Subcutaneous adipose tissue (tissue), 4 donors: Measurements from ENCODE around the gene TWIST1. TPM values are rescaled to one million over a fixed set of nuclear protein-coding genes. Genes with fewer than 3 reads are reported as not detected.

ENCODE experiments used
- CTCF ChIP-seq: fragments of 450-650 bp; IDR thresholded peaks from one replicate; pipeline ENCODE4 v1.5.1; 2016; ENCODE audit warnings: low read depth, mild to moderate bottlenecking, control low read depth, antibody characterized with exemption, moderate library complexity
- total RNA-seq, 4 donors: library from RNA; depleted of rRNA; stranded (reverse); fragments of >200 nt; gene quantifications; one replicate each; pipeline ENCODE4 v1.1.0, GENCODE V29; 2016

Gene TWIST1
- 100 to 1,000 TPM in 1 of 4 donors, 10 to 100 TPM in 3; 49.7 to 112 (median 65.1) TPM for total RNA-seq

DNA sequence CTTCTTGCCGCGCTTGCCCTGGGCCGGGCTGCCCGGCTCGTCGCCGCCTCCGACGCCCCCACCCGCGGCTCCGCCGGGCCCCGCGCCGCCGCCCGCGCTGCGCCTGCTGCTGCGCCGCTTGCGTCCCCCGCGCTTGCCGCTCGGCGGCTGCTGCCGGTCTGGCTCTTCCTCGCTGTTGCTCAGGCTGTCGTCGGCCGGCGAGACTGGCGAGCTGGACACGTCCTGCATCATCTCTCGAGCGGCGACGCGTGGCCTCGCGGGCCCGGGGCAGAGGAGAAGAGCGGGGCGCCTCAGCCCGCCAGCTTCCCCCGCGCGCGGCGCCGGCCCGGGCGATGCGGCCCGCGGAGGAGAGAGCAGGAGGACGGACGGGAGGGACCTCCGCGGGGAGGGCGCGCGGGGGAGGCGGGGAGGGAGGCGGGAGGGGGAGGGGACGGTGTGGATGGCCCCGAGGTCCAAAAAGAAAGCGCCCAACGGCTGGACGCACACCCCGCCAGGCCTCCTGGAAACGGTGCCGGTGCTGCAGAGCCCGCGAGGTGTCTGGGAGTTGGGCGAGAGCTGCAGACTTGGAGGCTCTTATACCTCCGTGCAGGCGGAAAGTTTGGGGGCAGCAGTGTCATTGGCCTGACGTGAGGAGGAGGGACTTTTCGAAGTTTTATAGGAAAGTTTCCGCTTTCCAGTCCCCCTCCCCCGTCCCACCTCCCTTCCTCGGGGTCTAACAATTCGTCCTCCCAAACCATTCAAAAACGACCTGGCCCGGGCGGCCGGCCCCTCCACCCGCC, at the start of gene TWIST1:
TWIST1 (minus strand) TSS at position 546 of the 779 bp plus-strand sequence; CDS start at position 231, 315 bp downstream.
- no peak for TF ChIP-seq CTCF

DNA sequence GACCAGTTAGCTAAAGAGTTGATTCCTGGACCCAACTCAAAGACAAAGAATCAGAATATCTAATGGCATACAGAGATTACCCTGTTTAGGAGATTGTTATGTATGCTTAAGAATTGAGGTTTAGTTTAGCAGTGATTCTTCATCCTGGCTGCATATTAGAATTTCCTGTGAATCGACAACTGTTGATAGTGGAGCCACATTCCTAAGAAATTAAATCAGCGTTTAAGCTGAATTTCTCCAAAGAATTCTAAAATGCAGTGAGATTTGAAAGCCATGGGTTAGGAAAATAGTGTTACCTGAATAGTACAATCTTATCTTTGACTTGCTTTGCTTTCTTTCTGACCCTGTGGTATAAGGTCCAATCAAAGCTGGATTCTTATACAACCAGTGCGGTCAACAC, 44.2 kb upstream of the TWIST1 start:
- TF ChIP-seq CTCF = no peak

- no peak for TF ChIP-seq CTCF
Measured at GRCh38 chr7:19146699-19147098, 29.3 kb upstream of the TWIST1 start.

GRCh38 chr7:19145434-19146115, 28.1 kb upstream of the TWIST1 start:
- no peak for TF ChIP-seq CTCF

DNA sequence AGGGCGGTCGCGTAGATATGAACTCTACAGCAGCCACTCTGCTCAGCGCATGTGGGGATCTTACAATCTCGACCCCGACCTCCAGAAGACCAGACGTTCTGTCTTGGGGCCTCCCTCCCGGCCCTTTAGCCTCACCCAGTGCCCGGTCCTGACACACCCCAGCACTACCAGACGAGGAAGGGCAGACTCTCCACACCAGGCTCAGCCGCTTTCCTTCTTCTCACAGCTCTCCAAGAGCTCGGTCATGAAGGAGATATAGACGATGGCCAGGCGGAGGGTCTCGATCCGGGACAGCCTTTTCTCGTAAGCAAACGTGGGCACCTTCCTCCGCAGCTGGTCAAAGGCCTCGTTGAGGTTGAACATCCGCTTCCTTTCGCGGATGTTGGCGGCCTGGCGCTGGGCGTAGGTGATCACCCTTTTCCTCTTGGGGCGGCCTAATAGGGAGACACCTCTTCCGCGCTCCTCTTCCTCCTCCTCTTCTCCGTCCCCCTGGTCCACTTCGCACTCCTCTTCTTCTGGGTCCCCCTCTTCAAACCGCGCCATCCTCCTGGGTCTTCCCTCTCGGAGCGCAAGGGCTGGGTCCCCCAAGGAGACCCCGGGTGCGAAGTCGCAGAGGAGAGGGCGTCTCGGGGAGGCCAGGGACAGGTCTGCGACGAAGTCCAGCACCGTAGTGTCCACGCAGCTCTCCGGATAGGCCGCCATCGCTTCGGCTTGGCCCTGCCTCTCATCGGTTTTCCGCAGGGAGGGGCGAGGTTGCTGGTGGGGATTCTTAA, 27.4 kb upstream of the TWIST1 start, which contains the start of gene FERD3L:
FERD3L (minus strand) TSS at position 761 of the 773 bp plus-strand sequence; CDS start at position 702, 59 bp downstream.
- no peak for TF ChIP-seq CTCF

DNA sequence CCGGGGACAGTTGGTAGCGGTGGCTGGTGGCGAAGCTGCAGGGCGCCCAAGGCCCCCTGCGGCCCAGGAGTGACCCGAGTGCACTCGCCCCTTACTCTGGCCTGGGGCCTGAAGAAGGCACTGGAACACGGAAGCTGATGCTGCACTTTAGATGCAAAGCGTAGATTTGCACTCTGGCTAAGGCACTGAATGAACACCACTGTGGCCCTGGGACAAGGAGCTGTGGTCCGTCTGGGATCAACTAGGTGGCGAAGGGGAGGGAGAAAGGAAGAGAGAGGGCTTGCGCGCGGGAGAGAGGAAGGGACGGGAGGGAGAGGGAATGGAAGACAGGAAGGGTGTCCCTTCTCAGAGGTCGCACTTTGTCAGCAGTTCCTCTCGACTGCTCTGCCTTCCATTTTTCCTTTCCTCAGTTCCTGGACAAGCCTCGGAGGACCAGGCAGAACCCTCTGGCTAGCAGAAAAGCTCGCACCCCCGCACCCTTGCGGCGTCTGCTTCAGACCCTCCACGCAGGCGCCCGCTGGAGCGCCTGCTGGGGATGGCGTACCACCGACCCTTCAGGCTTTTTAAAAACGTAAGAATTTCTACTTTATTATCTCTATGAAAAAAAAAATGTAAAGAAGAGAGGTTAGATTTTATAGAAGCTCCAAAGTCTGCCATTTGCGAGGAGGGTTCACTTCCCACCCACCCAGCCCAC, 26.6 kb upstream of the TWIST1 start:
- TF ChIP-seq CTCF = no peak
